Sigmoid colon (tissue), 7 donors: ENCODE measurements around the gene HSPB1. TPM values are rescaled to one million over a fixed set of nuclear protein-coding genes. Genes with fewer than 3 reads are reported as not detected.

Source experiments
- DNase-seq: peaks from one replicate; pipeline ENCODE4 v3.0.0-alpha.2; 2019
- H3K27ac ChIP-seq, 4 donors: fragments of 200-600 bp; sonication (generic); one replicate each; pipeline ENCODE4 v1.5.1; 2016 to 2019; ENCODE audit warnings: mild to moderate bottlenecking in 1 of 4
- H3K27me3 ChIP-seq, 3 donors: fragments of 200-600 bp; sonication (generic); one replicate each; pipeline ENCODE4 v1.5.1; 2019; ENCODE audit warnings: mild to moderate bottlenecking in 1 of 3
- H3K36me3 ChIP-seq, 4 donors: fragments of 200-600 bp; sonication (generic); one replicate each; pipeline ENCODE4 v1.5.1; 2016 to 2019
- H3K4me1 ChIP-seq, 4 donors: fragments of 200-600 bp; sonication (generic); one replicate each; pipeline ENCODE4 v1.5.1; 2017 to 2019
- H3K4me3 ChIP-seq, 4 donors: fragments of 200-600 bp; sonication (generic); one replicate each; pipeline ENCODE4 v1.5.1; 2017 to 2019; ENCODE audit warnings: mild to moderate bottlenecking in 2 of 4, moderate library complexity in 1 of 4
- H3K9me3 ChIP-seq, 4 donors: fragments of 200-600 bp in 3 of 4; sonication (generic) in 3 of 4; one replicate each; pipeline versions ENCODE4 v1.5.1 to v1.6.1; 2013 to 2019
- CTCF ChIP-seq, 4 experiments: fragments of 450-650 bp in 3 of 4; fragments of 200-600 bp in 1 of 4; IDR thresholded peaks; one replicate each; pipeline ENCODE4 v1.5.1; 2016 to 2019; ENCODE audit warnings: antibody characterized with exemption in 4 of 4, mild to moderate bottlenecking in 3 of 4, moderate library complexity in 2 of 4
- EP300 ChIP-seq, 4 donors: sonication (generic); formaldehyde crosslinking; IDR thresholded peaks; one replicate each; pipeline ENCODE4 v1.6.1; 2017; ENCODE audit warnings: antibody characterized with exemption in 4 of 4
- POLR2A ChIP-seq, 2 donors: fragments of 450-650 bp; IDR thresholded peaks; one replicate each; pipeline ENCODE4 v1.6.1; 2016; ENCODE audit warnings: antibody characterized with exemption in 2 of 2, mild to moderate bottlenecking in 2 of 2, moderate library complexity in 2 of 2
- POLR2AphosphoS5 ChIP-seq, 4 donors: sonication (generic); formaldehyde crosslinking; IDR thresholded peaks; one replicate each; pipeline ENCODE4 v1.6.1; 2017; ENCODE audit warnings: antibody characterized with exemption in 4 of 4
- WGBS, 2 donors: extraction: QIAGEN DNeasy Blood & Tissue Kit; methylation state at CpG; one replicate each; pipeline ENCODE4 v1.1.7; 2013; 5-methylcytosine and 5-hydroxymethylcytosine counted together
- intact Hi-C: fragments of 100-400 bp; cut with DNase I; formaldehyde crosslinking; loops from one replicate; pipeline ENCODE4 v1.15.1; 2023
- polyA plus RNA-seq, 3 donors: library from polyadenylated mRNA; stranded (reverse); fragments of 200-250 nt; gene quantifications; one replicate each; pipeline ENCODE4 v1.2.3, GENCODE V29; 2013
- total RNA-seq, 4 donors: library from RNA; depleted of rRNA; stranded (reverse); fragments of >200 nt; gene quantifications; one replicate each; pipeline ENCODE4 v1.1.0, GENCODE V29; 2016
- donor health status: healthy with polysubstance abuse.
- donor health status: Bipolar disorder and iron deficiency.
- donor health status: healthy.

HSPB1 gene
- total and polyA plus RNA-seq, 7 donors: 202 to 2,528 (median 929) TPM

GRCh38 chr7:76278540-76278939 is 23.9 kb upstream of the HSPB1 start:
- Histone ChIP-seq H3K4me3 (no peak overlapping the region), H3K36me3 (no peaks in the 10 kb centered on the region), H3K9me3 (no peaks in the 10 kb centered on the region), H3K27ac (no peak overlapping the region), H3K27me3 (peaks cover 18 to 49% (median 28%) of the 10 kb centered on the region in 3 donors), H3K4me1 (peaks cover 0 to 21% (median 18%) of the 10 kb centered on the region in 4 donors)
- WGBS, 2 donors: 92 to 100% methylated on average over 1 of the region's 1 CpG
- TF ChIP-seq EP300 (IDR thresholded peaks at IDR 0.05): no peak
- TF ChIP-seq CTCF (IDR thresholded peaks at IDR 0.05): no peak
- no peak for TF ChIP-seq POLR2AphosphoS5 (IDR thresholded peaks at IDR 0.05)
- TF ChIP-seq POLR2A (IDR thresholded peaks at IDR 0.05): no peak
- intact Hi-C loops: no loop called here
- no peak for DNase-seq

- peaks cover 19 to 44% (median 26%) of the 10 kb centered on the region in 3 donors for H3K27me3 ChIP-seq
- no peak for TF ChIP-seq POLR2AphosphoS5 (IDR thresholded peaks at IDR 0.05)
- no peak for TF ChIP-seq POLR2A (IDR thresholded peaks at IDR 0.05)
- no peak for TF ChIP-seq CTCF (IDR thresholded peaks at IDR 0.05)
- no peak for TF ChIP-seq EP300 (IDR thresholded peaks at IDR 0.05)
- no peak overlapping the region for H3K27ac ChIP-seq
- H3K9me3 ChIP-seq: no peaks in the 10 kb centered on the region
- DNase-seq: no peak
- intact Hi-C loops: loop anchor here (5.0 kb wide), 1 partner anchor 37 kb away; no protein-coding TSS in a partner anchor
- H3K36me3 ChIP-seq: no peaks in the 10 kb centered on the region
- no peak overlapping the region for H3K4me3 ChIP-seq
- peaks cover 0 to 21% (median 18%) of the 10 kb centered on the region in 4 donors for H3K4me1 ChIP-seq
- WGBS, 2 donors: 20 to 34% methylated on average over 25 of the region's 25 CpGs
Observed at GRCh38 chr7:76280408-76280807, 22.1 kb upstream of the HSPB1 start.

GRCh38 chr7:76281006-76281705 is 21.3 kb upstream of the HSPB1 start:
- TF ChIP-seq POLR2AphosphoS5 (IDR thresholded peaks at IDR 0.05) (no peak), POLR2A (IDR thresholded peaks at IDR 0.05) (no peak), CTCF (IDR thresholded peaks at IDR 0.05) (no peak), EP300 (IDR thresholded peaks at IDR 0.05) (no peak)
- no peaks in the 10 kb centered on the region for H3K36me3 ChIP-seq
- no peaks in the 10 kb centered on the region for H3K9me3 ChIP-seq
- H3K4me1 ChIP-seq: peaks cover 0 to 21% (median 18%) of the 10 kb centered on the region in 4 donors
- DNase-seq: no peak
- intact Hi-C loops: loop anchor here (5.0 kb wide), 1 partner anchor 36 kb away; no protein-coding TSS in a partner anchor
- H3K4me3 ChIP-seq: peak overlapping the region in 3 of 4 donors; percentile 43 to 53 (median 52)
- WGBS, 2 donors: 3% methylated on average over 63 of the region's 63 CpGs
- H3K27ac ChIP-seq: peak overlapping the region in 1 of 4 donors; percentile 8
- peaks cover 19 to 44% (median 26%) of the 10 kb centered on the region in 3 donors for H3K27me3 ChIP-seq

- Histone ChIP-seq H3K27me3 (peaks cover 19 to 44% (median 26%) of the 10 kb centered on the region in 3 donors), H3K27ac (no peak overlapping the region), H3K4me1 (peaks cover 0 to 21% (median 18%) of the 10 kb centered on the region in 4 donors), H3K36me3 (no peaks in the 10 kb centered on the region), H3K9me3 (no peaks in the 10 kb centered on the region), H3K4me3 (peak overlapping the region; percentile 12 to 53 (median 48))
- TF ChIP-seq CTCF (IDR thresholded peaks at IDR 0.05): no peak
- TF ChIP-seq POLR2A (IDR thresholded peaks at IDR 0.05): no peak
- no peak for TF ChIP-seq POLR2AphosphoS5 (IDR thresholded peaks at IDR 0.05)
- no peak for TF ChIP-seq EP300 (IDR thresholded peaks at IDR 0.05)
- DNase-seq: no peak
- intact Hi-C loops: loop anchor here (5.0 kb wide), 1 partner anchor 35 kb away; no protein-coding TSS in a partner anchor
- WGBS, 2 donors: 2 to 3% methylated on average over 36 of the region's 36 CpGs
Observed at GRCh38 chr7:76281706-76282343, 20.6 kb upstream of the HSPB1 start.
